K562 (cell line): ENCODE measurements around the gene HOPX.

Experiments used
- CREB1 ChIP-seq, 2 experiments: sonication (generic) in 1 of 2; formaldehyde crosslinking in 1 of 2; IDR thresholded peaks; 2 replicates each; pipeline versions ENCODE4 v1.6.1 to v1.8.0; 2012 to 2022; ENCODE audit warnings: inconsistent platforms in 1 of 2, mild to moderate bottlenecking in 1 of 2, missing genetic modification reagents in 1 of 2, moderate library complexity in 1 of 2
- CTCF ChIP-seq, 3 experiments: IDR thresholded peaks in 2 of 3; conservative IDR thresholded peaks in 1 of 3; 2 replicates each; pipeline ENCODE4 v1.5.1; 2011 to 2012; ENCODE audit warnings: low read length in 3 of 3, mild to moderate bottlenecking in 3 of 3, control low read depth in 2 of 3, improper control_type of control experiment in 1 of 3, inconsistent platforms in 1 of 3, low read depth in 1 of 3, mixed read lengths in 1 of 3, moderate library complexity in 1 of 3; ENCODE audit not compliant: insufficient read depth in 2 of 3
- EGR1 ChIP-seq: fragments of 450-650 bp; conservative IDR thresholded peaks from 2 replicates; pipeline ENCODE4 v1.6.1; 2017; ENCODE audit warnings: mild to moderate bottlenecking
- FOXA3 ChIP-seq, 2 experiments: fragments of 450-650 bp in 1 of 2; sonication (generic) in 1 of 2; formaldehyde crosslinking; IDR thresholded peaks in 1 of 2; conservative IDR thresholded peaks in 1 of 2; 2 replicates each; pipeline versions ENCODE4 v1.4.0 to v1.8.0; 2020 to 2022; ENCODE audit warnings: mild to moderate bottlenecking in 2 of 2, missing genetic modification reagents in 1 of 2
- ILK ChIP-seq: fragments of 450-650 bp; IDR thresholded peaks from 2 replicates; pipeline ENCODE4 v1.6.1; 2016; ENCODE audit warnings: missing genetic modification characterization, low read depth, mild to moderate bottlenecking, missing compliant biosample characterization, moderate library complexity, borderline replicate concordance
- LEF1 ChIP-seq: fragments of 450-650 bp; IDR thresholded peaks from 2 replicates; pipeline ENCODE4 v1.6.1; 2016; ENCODE audit warnings: mild to moderate bottlenecking
- SMAD1 ChIP-seq: fragments of 150-350 bp; IDR thresholded peaks from 2 replicates; pipeline ENCODE4 v1.6.1; 2014; ENCODE audit warnings: low read length, low read depth; ENCODE audit not compliant: partially characterized antibody
- ZNF121 ChIP-seq: sonication (generic); formaldehyde crosslinking; conservative IDR thresholded peaks from 2 replicates; pipeline ENCODE4 v1.8.0; 2022; ENCODE audit warnings: missing genetic modification reagents
- ZNF507 ChIP-seq: conservative IDR thresholded peaks from 2 replicates; pipeline ENCODE4 v1.6.1; 2017; ENCODE audit warnings: missing genetic modification characterization, missing compliant biosample characterization

GRCh38 chr4:56653461-56654237 lies 27.4 kb downstream of the HOPX start:
- no peak for TF ChIP-seq CREB1 (IDR thresholded peaks at IDR 0.05)
- no peak for TF ChIP-seq CREB1 (CRISPR knock-in tag; IDR thresholded peaks at IDR 0.05)
- no peak for TF ChIP-seq ILK (tag)
- no peak for TF ChIP-seq SMAD1
- TF ChIP-seq FOXA3 (CRISPR knock-in tag; conservative IDR thresholded peaks at IDR 0.05 in 1 of 2, IDR thresholded peaks at IDR 0.05 in 1 of 2) = no peak
- TF ChIP-seq CTCF (IDR thresholded peaks at IDR 0.05 in 2 of 3, conservative IDR thresholded peaks at IDR 0.05 in 1 of 3; ENCODE audit: insufficient read depth in 2 of 3, low read depth in 1 of 3, low read length in 3 of 3) = no peak
- TF ChIP-seq LEF1 = no peak
- TF ChIP-seq EGR1 = no peak
- no peak for TF ChIP-seq ZNF507 (tag)
- no peak for TF ChIP-seq ZNF121
